HCT116 (cell line): ENCODE results near the gene FPR1. TPM values are rescaled to one million over a fixed set of nuclear protein-coding genes. Genes with fewer than 3 reads are reported as not detected.

Experiments used
- ATAC-seq: fragments of 200-7000 bp; cut with Tn5 transposase; 2 replicates; pipeline ENCODE4 v1.9.1; 2020; ENCODE audit warnings: mild to moderate bottlenecking, moderate library complexity
- BruUV-seq: library from RNA; stranded (reverse); fragments of 400-500 nt; replicated peaks from 2 replicates; lab custom pipeline; 2021; lab: Mats Ljungman, UMichigan
- CTCF ChIA-PET: fragments of 300-600 bp; sonication (Branson Sonifier 250); formaldehyde crosslinking; loops from one replicate; lab custom pipeline; 2021; ENCODE audit warnings: antibody characterized with exemption; lab: Charles Lee
- POLR2A ChIA-PET: fragments of 300-600, 350-600 bp; sonication (Branson Sonifier 250); formaldehyde crosslinking; loops from one replicate; lab custom pipeline; 2021; ENCODE audit warnings: antibody characterized with exemption; lab: Charles Lee
- RAD21 ChIA-PET, 2 experiments: fragments of 300-600 bp; sonication (Branson Sonifier 250); formaldehyde crosslinking; loops; one replicate each; lab custom pipeline; 2023; ENCODE audit warnings: low total read pairs in 2 of 2; ENCODE audit not compliant: uncharacterized antibody in 2 of 2, unreplicated experiment in 2 of 2, low non-redundant PET in 1 of 2; lab: Charles Lee
- DNase-seq: peaks from one replicate; pipeline ENCODE4 v3.0.0-alpha.2; 2010; ENCODE audit warnings: low read depth, low spot score
- H2AFZ ChIP-seq: fragments of 200-600 bp; shearing (Covaris generic), sonication (generic); 2 replicates; pipeline ENCODE4 v1.6.1; 2017; ENCODE audit warnings: low read depth, mixed run types, mixed read lengths, antibody characterized with exemption, low read length; ENCODE audit not compliant: poor library complexity, severe bottlenecking
- H3K27ac ChIP-seq: 2 replicates; pipeline ENCODE4 v1.5.1; 2012; ENCODE audit warnings: low read depth, low read length
- H3K27me3 ChIP-seq: fragments of 200-600 bp; sonication (generic); 2 replicates; pipeline ENCODE4 v1.6.1; 2016; ENCODE audit warnings: mixed run types, low read length, mixed read lengths; ENCODE audit not compliant: insufficient read depth
- H3K36me3 ChIP-seq, 2 experiments: fragments of 200-500 bp in 1 of 2; fragments of 200-600 bp in 1 of 2; sonication (Bioruptor generic) in 1 of 2; sonication (generic) in 1 of 2; 2 replicates each; pipeline versions ENCODE4 v1.5.1 to v1.6.1; 2014 to 2016; ENCODE audit warnings: low read length in 2 of 2, inconsistent platforms in 1 of 2, mixed read lengths in 1 of 2, mixed run types in 1 of 2; ENCODE audit not compliant: insufficient read depth in 2 of 2, control insufficient read depth in 1 of 2
- H3K4me1 ChIP-seq, 2 experiments: fragments of 200-600 bp in 1 of 2; sonication (generic) in 1 of 2; 2 replicates each; pipeline versions ENCODE4 v1.5.1 to v1.6.1; 2012 to 2017; ENCODE audit warnings: low read length in 2 of 2, inconsistent platforms in 1 of 2, mild to moderate bottlenecking in 1 of 2, mixed read lengths in 1 of 2, mixed run types in 1 of 2, moderate library complexity in 1 of 2; ENCODE audit not compliant: insufficient read depth in 2 of 2, control insufficient read depth in 1 of 2
- H3K4me2 ChIP-seq: fragments of 200-600 bp; sonication (generic); 2 replicates; pipeline ENCODE4 v1.6.1; 2017; ENCODE audit warnings: mixed run types, low read length, mixed read lengths
- H3K4me3 ChIP-seq, 2 experiments: fragments of 200-600 bp in 1 of 2; sonication (generic) in 1 of 2; replicated peaks in 1 of 2; 2 replicates each; pipeline ENCODE4 v1.5.1; 2011 to 2016; ENCODE audit warnings: low read length in 2 of 2, control low read depth in 1 of 2, low read depth in 1 of 2, mild to moderate bottlenecking in 1 of 2, mixed read lengths in 1 of 2, mixed run types in 1 of 2
- H3K79me2 ChIP-seq: fragments of 200-600 bp; sonication (generic); 2 replicates; pipeline ENCODE4 v1.6.1; 2017; ENCODE audit warnings: mild to moderate bottlenecking, mixed run types, low read length, moderate library complexity, mixed read lengths; ENCODE audit not compliant: insufficient read depth
- H3K9ac ChIP-seq: fragments of 200-600 bp; sonication (generic); 2 replicates; pipeline ENCODE4 v1.6.1; 2016; ENCODE audit warnings: low read length, mixed read lengths
- H3K9me2 ChIP-seq: fragments of 200-600 bp; sonication (generic), shearing (Covaris generic); 2 replicates; pipeline ENCODE4 v1.6.1; 2017; ENCODE audit warnings: mixed run types, mild to moderate bottlenecking, moderate library complexity; ENCODE audit not compliant: insufficient read depth
- H3K9me3 ChIP-seq, 2 experiments: fragments of 200-500 bp in 1 of 2; fragments of 200-600 bp in 1 of 2; sonication (Bioruptor generic) in 1 of 2; sonication (generic) in 1 of 2; 2 replicates each; pipeline ENCODE4 v1.6.1; 2014 to 2017; ENCODE audit warnings: low read length in 2 of 2, mixed read lengths in 2 of 2, inconsistent platforms in 1 of 2, low read depth in 1 of 2, mild to moderate bottlenecking in 1 of 2, mixed run types in 1 of 2, moderate library complexity in 1 of 2; ENCODE audit not compliant: control insufficient read depth in 1 of 2, insufficient read depth in 1 of 2
- H4K20me1 ChIP-seq: fragments of 200-600 bp; sonication (generic), shearing (Covaris generic); 2 replicates; pipeline ENCODE4 v1.6.1; 2017; ENCODE audit warnings: mixed run types, mild to moderate bottlenecking, moderate library complexity; ENCODE audit not compliant: insufficient read depth
- CBX3 ChIP-seq: IDR thresholded peaks from 2 replicates; pipeline ENCODE4 v1.6.1; 2012; ENCODE audit warnings: low read depth
- EGR1 ChIP-seq: IDR thresholded peaks from 2 replicates; pipeline ENCODE4 v1.6.1; 2012; ENCODE audit warnings: low read depth
- EZH2phosphoT487 ChIP-seq: fragments of 200-600 bp; IDR thresholded peaks from 2 replicates; pipeline ENCODE4 v1.6.1; 2018; ENCODE audit warnings: antibody characterized with exemption, borderline replicate concordance
- POLR2AphosphoS5 ChIP-seq: IDR thresholded peaks from 2 replicates; pipeline ENCODE4 v1.6.1; 2011; ENCODE audit warnings: mild to moderate bottlenecking, low read depth, low read length, moderate library complexity
- SP1 ChIP-seq: IDR thresholded peaks from 2 replicates; pipeline ENCODE4 v1.6.1; 2012; ENCODE audit warnings: low read depth
- SRF ChIP-seq: IDR thresholded peaks from 2 replicates; pipeline ENCODE4 v1.6.1; 2012; ENCODE audit warnings: low read depth
- TCF7L2 ChIP-seq: IDR thresholded peaks from 2 replicates; pipeline ENCODE4 v1.7.0; 2011; ENCODE audit warnings: borderline replicate concordance, inconsistent platforms; ENCODE audit not compliant: insufficient read depth, insufficient read length; ENCODE audit errors: extremely low read depth
- YY1 ChIP-seq: IDR thresholded peaks from 2 replicates; pipeline ENCODE4 v1.6.1; 2011; ENCODE audit warnings: low read length, low read depth, moderate library complexity, mild to moderate bottlenecking; ENCODE audit not compliant: insufficient replicate concordance; ENCODE audit errors: extremely low read depth
- intact Hi-C: fragments of 100-400 bp; cut with micrococcal nuclease; formaldehyde crosslinking; loops from 2 replicates; pipeline ENCODE4 v1.10.0; 2022
- total RNA-seq: library from RNA; stranded (reverse); gene quantifications from one replicate; pipeline ENCODE4 v1.2.1, GENCODE V29; 2021; ENCODE audit not compliant: unreplicated experiment
- TF ChIP-seq, protein P1 (sequence below): IDR thresholded peaks from 2 replicates; pipeline ENCODE4 v1.6.1; 2011; ENCODE audit warnings: mild to moderate bottlenecking, low read length, moderate library complexity; ENCODE audit not compliant: insufficient replicate concordance; ENCODE audit errors: extremely low read depth
- TF ChIP-seq, protein P2 (sequence below), 3 experiments: fragments of 200-600 bp in 1 of 3; sonication (generic) in 1 of 3; IDR thresholded peaks in 2 of 3; conservative IDR thresholded peaks in 1 of 3; 2 replicates each; pipeline ENCODE4 v1.5.1; 2012 to 2017; ENCODE audit warnings: low read depth in 2 of 3, low read length in 2 of 3, antibody characterized with exemption in 1 of 3, borderline replicate concordance in 1 of 3, control low read depth in 1 of 3, mild to moderate bottlenecking in 1 of 3, mixed read lengths in 1 of 3, mixed run types in 1 of 3, moderate library complexity in 1 of 3; ENCODE audit not compliant: insufficient read depth in 1 of 3

Gene FPR1
- total RNA-seq, 1 experiment from 2014 or later: not detected

DNA sequence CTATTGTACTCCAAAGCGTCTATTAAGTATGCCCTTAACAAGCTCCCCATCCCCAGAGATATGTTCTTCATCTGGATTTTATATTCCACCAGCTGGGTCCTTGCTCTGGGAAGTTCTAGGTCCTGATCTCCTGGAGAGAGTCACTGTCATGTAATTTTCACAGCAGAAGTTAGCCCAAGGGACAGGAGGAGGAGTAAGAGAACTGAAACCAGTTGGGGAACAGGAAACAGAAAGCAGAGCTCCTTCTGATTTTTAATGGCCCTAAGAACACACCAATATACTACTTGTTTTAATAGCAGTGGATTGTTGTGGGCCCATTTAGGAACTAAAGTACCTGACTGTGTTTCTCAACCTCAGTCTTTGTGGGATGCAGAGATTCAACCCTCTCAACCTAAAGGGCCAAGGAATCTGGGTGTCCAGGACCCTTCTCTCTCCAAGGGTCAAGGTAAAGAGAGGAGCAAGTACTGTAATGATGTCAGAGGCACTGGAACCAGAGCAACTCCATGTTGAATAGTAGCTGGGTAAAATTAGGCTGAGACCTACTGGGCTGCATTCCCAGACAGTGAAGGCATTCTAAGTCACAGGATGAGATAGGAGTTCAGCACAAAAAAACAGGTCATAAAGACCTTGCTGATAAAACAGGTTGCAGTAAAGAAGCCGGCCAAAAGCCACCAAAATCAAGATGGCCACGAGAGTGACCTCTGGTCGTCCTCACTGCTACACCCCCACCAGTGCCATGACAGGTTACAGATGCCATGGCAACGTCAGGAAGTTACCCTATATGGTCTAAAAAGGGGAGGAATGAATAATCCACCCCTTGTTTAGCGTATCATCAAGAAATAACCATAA, 35.2 kb upstream of the FPR1 start:
- Histone ChIP-seq H3K9me3 (no peaks in the 10 kb centered on the region), H3K4me1 (no peaks in the 10 kb centered on the region), H4K20me1 (no peaks in the 10 kb centered on the region), H3K36me3 (no peaks in the 10 kb centered on the region), H3K9ac (no peak overlapping the region), H3K4me2 (no peak overlapping the region), H3K27ac (no peak overlapping the region), H3K79me2 (no peaks in the 10 kb centered on the region), H3K27me3 (no peaks in the 10 kb centered on the region)
- intact Hi-C loops: loop anchor here (10.0 kb wide), 1 partner anchor 448 kb away; no protein-coding TSS in a partner anchor
- DNase-seq: no peak
- ATAC-seq: no peak
- ChIA-PET CTCF (no interaction called here), POLR2A (no interaction called here)
- no peak for TF ChIP-seq CBX3
- no peak for TF ChIP-seq EZH2phosphoT487
- no peak for TF ChIP-seq SP1
- TF ChIP-seq EGR1: no peak
- TF ChIP-seq TCF7L2: no peak
- TF ChIP-seq, protein P1, sequence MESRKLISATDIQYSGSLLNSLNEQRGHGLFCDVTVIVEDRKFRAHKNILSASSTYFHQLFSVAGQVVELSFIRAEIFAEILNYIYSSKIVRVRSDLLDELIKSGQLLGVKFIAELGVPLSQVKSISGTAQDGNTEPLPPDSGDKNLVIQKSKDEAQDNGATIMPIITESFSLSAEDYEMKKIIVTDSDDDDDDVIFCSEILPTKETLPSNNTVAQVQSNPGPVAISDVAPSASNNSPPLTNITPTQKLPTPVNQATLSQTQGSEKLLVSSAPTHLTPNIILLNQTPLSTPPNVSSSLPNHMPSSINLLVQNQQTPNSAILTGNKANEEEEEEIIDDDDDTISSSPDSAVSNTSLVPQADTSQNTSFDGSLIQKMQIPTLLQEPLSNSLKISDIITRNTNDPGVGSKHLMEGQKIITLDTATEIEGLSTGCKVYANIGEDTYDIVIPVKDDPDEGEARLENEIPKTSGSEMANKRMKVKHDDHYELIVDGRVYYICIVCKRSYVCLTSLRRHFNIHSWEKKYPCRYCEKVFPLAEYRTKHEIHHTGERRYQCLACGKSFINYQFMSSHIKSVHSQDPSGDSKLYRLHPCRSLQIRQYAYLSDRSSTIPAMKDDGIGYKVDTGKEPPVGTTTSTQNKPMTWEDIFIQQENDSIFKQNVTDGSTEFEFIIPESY: no peak
- no peak for TF ChIP-seq SRF
- TF ChIP-seq, protein P2, sequence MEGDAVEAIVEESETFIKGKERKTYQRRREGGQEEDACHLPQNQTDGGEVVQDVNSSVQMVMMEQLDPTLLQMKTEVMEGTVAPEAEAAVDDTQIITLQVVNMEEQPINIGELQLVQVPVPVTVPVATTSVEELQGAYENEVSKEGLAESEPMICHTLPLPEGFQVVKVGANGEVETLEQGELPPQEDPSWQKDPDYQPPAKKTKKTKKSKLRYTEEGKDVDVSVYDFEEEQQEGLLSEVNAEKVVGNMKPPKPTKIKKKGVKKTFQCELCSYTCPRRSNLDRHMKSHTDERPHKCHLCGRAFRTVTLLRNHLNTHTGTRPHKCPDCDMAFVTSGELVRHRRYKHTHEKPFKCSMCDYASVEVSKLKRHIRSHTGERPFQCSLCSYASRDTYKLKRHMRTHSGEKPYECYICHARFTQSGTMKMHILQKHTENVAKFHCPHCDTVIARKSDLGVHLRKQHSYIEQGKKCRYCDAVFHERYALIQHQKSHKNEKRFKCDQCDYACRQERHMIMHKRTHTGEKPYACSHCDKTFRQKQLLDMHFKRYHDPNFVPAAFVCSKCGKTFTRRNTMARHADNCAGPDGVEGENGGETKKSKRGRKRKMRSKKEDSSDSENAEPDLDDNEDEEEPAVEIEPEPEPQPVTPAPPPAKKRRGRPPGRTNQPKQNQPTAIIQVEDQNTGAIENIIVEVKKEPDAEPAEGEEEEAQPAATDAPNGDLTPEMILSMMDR (IDR thresholded peaks at IDR 0.05 in 2 of 3, conservative IDR thresholded peaks at IDR 0.05 in 1 of 3; ENCODE audit: borderline replicate concordance in 1 of 3, insufficient read depth in 1 of 3, low read depth in 2 of 3, low read length in 2 of 3): no peak
- TF ChIP-seq POLR2AphosphoS5: no peak
- TF ChIP-seq YY1: no peak
- TF ChIP-seq, all 23 proteins: peak for 0
- no peaks in the 10 kb centered on the region for H3K9me2 ChIP-seq
- no TSS peak for BruUV-seq
- H3K4me3 ChIP-seq: no peak overlapping the region
- H2AFZ ChIP-seq: no peak overlapping the region
- RAD21 ChIA-PET: no interaction called here
